Loucy (cell line): ENCODE results near the gene DAZL.

Experiments
- H2AFZ ChIP-seq: fragments of 200-600 bp; sonication (generic); 2 replicates; pipeline ENCODE4 v1.6.0; 2016; ENCODE audit warnings: antibody characterized with exemption, mild to moderate bottlenecking, low read length, moderate library complexity
- H3F3A ChIP-seq: fragments of 200-600 bp; 2 replicates; pipeline ENCODE4 v1.6.0; 2016; ENCODE audit warnings: antibody characterized with exemption, low read depth, mild to moderate bottlenecking
- H3K27me3 ChIP-seq: fragments of 200-600 bp; sonication (generic); 2 replicates; pipeline ENCODE4 v1.6.1; 2014; ENCODE audit warnings: low read length, mild to moderate bottlenecking; ENCODE audit not compliant: insufficient read depth, poor library complexity, severe bottlenecking
- H3K36me3 ChIP-seq: fragments of 200-600 bp; sonication (generic); 2 replicates; pipeline ENCODE4 v1.6.1; 2016; ENCODE audit warnings: low read length; ENCODE audit not compliant: insufficient read depth
- H3K4me1 ChIP-seq: fragments of 200-600 bp; sonication (generic); 2 replicates; pipeline ENCODE4 v1.5.1; 2014; ENCODE audit warnings: low read length, mild to moderate bottlenecking; ENCODE audit not compliant: insufficient read depth, poor library complexity, severe bottlenecking
- H3K4me2 ChIP-seq: fragments of 200-600 bp; sonication (generic); 2 replicates; pipeline ENCODE4 v1.6.0; 2014; ENCODE audit warnings: antibody characterized with exemption, low read length, low read depth, mild to moderate bottlenecking; ENCODE audit not compliant: poor library complexity, severe bottlenecking
- H3K4me3 ChIP-seq: fragments of 200-600 bp; sonication (generic); 2 replicates; pipeline ENCODE4 v1.5.1; 2014; ENCODE audit warnings: low read length, mild to moderate bottlenecking, mixed read lengths; ENCODE audit not compliant: poor library complexity, severe bottlenecking
- H3K79me2 ChIP-seq: fragments of 200-600 bp; sonication (generic); 2 replicates; pipeline ENCODE4 v1.6.1; 2014; ENCODE audit warnings: low read length; ENCODE audit not compliant: insufficient read depth
- H3K9ac ChIP-seq: fragments of 200-600 bp; sonication (generic); 2 replicates; pipeline ENCODE4 v1.6.0; 2014; ENCODE audit warnings: mild to moderate bottlenecking, low read depth, low read length, moderate library complexity; ENCODE audit not compliant: poor library complexity, severe bottlenecking
- H3K9me2 ChIP-seq: fragments of 200-600 bp; sonication (generic); replicated peaks from 2 replicates; pipeline ENCODE4 v1.6.1; 2016; ENCODE audit warnings: low read depth, low read length, mixed read lengths
- H3K9me3 ChIP-seq: fragments of 200-600 bp; sonication (generic); 2 replicates; pipeline ENCODE4 v1.6.1; 2014; ENCODE audit warnings: mild to moderate bottlenecking, antibody characterized with exemption, low read length, low read depth; ENCODE audit not compliant: insufficient read depth
- H4K20me1 ChIP-seq: fragments of 200-600 bp; sonication (generic); 2 replicates; pipeline ENCODE4 v1.6.0; 2014; ENCODE audit warnings: antibody characterized with exemption, low read length, mild to moderate bottlenecking; ENCODE audit not compliant: insufficient read depth, poor library complexity, severe bottlenecking
- EZH2phosphoT487 ChIP-seq: fragments of 200-600 bp; IDR thresholded peaks from 2 replicates; pipeline ENCODE4 v1.6.1; 2018; ENCODE audit warnings: antibody characterized with exemption, mild to moderate bottlenecking, moderate library complexity, borderline replicate concordance
- TF ChIP-seq, protein P1 (sequence below): fragments of 200-600 bp; sonication (generic); conservative IDR thresholded peaks from 2 replicates; pipeline ENCODE4 v1.5.1; 2014; ENCODE audit warnings: mild to moderate bottlenecking, antibody characterized with exemption, low read length

Gene DAZL

DNA sequence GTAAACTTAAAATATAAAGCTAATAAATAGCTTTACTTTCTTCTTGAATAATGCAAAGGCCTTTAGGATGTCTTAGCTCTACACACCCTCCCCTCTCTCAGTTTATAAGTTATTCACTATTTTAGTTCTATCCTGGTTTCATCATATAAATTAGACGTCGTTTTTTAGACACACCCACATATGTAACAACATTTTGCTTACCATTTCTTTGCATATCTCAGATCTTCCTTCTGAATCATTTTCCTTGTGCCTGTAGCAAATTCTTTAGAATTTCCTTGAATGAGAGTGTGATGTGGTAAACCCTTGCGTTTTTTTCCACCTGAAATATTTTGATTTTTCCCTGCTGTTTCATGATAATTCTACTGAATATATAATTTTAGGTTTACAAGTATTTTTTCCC is 2.5 kb upstream of the DAZL start:
- Histone ChIP-seq H3K9me2 (no peaks in the 10 kb centered on the region), H3K79me2 (no peaks in the 10 kb centered on the region), H3K4me1 (no peaks in the 10 kb centered on the region), H3K9me3 (no peaks in the 10 kb centered on the region), H2AFZ (no peak overlapping the region), H3K36me3 (no peaks in the 10 kb centered on the region), H3K4me3 (no peak overlapping the region), H3K27me3 (no peaks in the 10 kb centered on the region), H3K9ac (no peak overlapping the region), H3F3A (no peaks in the 10 kb centered on the region), H3K4me2 (no peak overlapping the region), H4K20me1 (no peaks in the 10 kb centered on the region)
- TF ChIP-seq, protein P1, sequence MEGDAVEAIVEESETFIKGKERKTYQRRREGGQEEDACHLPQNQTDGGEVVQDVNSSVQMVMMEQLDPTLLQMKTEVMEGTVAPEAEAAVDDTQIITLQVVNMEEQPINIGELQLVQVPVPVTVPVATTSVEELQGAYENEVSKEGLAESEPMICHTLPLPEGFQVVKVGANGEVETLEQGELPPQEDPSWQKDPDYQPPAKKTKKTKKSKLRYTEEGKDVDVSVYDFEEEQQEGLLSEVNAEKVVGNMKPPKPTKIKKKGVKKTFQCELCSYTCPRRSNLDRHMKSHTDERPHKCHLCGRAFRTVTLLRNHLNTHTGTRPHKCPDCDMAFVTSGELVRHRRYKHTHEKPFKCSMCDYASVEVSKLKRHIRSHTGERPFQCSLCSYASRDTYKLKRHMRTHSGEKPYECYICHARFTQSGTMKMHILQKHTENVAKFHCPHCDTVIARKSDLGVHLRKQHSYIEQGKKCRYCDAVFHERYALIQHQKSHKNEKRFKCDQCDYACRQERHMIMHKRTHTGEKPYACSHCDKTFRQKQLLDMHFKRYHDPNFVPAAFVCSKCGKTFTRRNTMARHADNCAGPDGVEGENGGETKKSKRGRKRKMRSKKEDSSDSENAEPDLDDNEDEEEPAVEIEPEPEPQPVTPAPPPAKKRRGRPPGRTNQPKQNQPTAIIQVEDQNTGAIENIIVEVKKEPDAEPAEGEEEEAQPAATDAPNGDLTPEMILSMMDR, result no peak
- TF ChIP-seq EZH2phosphoT487, result no peak

DNA sequence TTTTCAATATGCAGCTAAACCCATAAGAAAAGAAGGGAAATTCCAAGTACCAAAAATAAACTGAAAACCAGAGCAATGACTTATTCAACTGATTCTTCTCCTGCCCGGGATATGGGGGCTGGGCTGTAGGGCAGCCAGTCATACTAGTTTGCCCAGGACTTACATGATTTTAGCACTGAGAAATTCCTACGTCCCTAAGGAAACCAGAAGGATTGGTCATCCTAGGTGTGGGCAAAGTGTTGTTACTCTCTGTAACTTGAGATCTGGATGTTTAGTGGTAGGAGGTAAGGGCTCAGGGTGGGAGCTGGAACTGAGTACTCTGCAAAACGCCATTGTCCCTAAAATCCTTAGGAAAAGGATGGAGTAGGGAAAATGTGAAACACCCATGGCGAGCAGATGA is 1.2 kb upstream of the DAZL start:
- Histone ChIP-seq H3K4me2 (no peak overlapping the region), H3K4me3 (no peak overlapping the region), H3K9me3 (no peaks in the 10 kb centered on the region), H3K4me1 (no peaks in the 10 kb centered on the region), H4K20me1 (no peaks in the 10 kb centered on the region), H3K79me2 (no peaks in the 10 kb centered on the region), H3F3A (no peaks in the 10 kb centered on the region), H2AFZ (no peak overlapping the region; the same call in 1 of the 2 replicates), H3K9me2 (no peaks in the 10 kb centered on the region), H3K36me3 (no peaks in the 10 kb centered on the region), H3K27me3 (no peaks in the 10 kb centered on the region), H3K9ac (no peak overlapping the region)
- TF ChIP-seq, protein P1, result no peak
- no peak for TF ChIP-seq EZH2phosphoT487

DNA sequence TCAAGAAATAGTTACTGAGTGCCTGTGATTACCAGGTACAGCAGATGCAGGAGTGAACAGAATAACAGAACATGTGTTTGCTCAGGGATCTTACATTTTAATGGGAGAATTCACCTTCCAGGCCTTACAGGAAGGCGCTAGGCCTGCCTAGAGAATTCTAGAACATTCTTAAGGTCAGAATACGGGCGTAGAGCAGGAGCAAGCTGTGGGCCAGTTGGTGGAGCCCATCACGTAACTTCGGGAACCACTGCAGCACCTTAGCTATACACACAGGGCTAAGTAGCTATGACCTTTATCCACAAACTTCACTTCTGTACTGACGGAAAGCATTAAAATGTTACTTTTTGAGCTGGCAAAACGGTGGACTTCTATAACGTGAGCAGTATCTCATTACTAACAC is 743 bp upstream of the DAZL start:
- Histone ChIP-seq H3K9me3 (no peaks in the 10 kb centered on the region), H3F3A (no peaks in the 10 kb centered on the region), H3K79me2 (no peaks in the 10 kb centered on the region), H3K36me3 (no peaks in the 10 kb centered on the region), H3K4me3 (no peak overlapping the region), H3K4me2 (no peak overlapping the region), H3K9ac (no peak overlapping the region), H3K27me3 (no peaks in the 10 kb centered on the region), H2AFZ (no peak overlapping the region), H3K9me2 (no peaks in the 10 kb centered on the region), H3K4me1 (no peaks in the 10 kb centered on the region), H4K20me1 (no peaks in the 10 kb centered on the region)
- TF ChIP-seq, protein P1, result no peak
- no peak for TF ChIP-seq EZH2phosphoT487
